C4-2B (cell line): Measurements from ENCODE around the gene CHN2.

Experiments used
- H3K27ac ChIP-seq: fragments of 450-650 bp; 2 replicates; pipeline ENCODE4 v1.5.1; 2017
- ZFX ChIP-seq: fragments of 450-650 bp; IDR thresholded peaks from 2 replicates; pipeline ENCODE4 v1.6.1; 2017
- TF ChIP-seq, protein P1 (sequence below): fragments of 450-650 bp; conservative IDR thresholded peaks from 2 replicates; pipeline ENCODE4 v1.5.1; 2017; ENCODE audit warnings: mild to moderate bottlenecking

Gene CHN2

DNA sequence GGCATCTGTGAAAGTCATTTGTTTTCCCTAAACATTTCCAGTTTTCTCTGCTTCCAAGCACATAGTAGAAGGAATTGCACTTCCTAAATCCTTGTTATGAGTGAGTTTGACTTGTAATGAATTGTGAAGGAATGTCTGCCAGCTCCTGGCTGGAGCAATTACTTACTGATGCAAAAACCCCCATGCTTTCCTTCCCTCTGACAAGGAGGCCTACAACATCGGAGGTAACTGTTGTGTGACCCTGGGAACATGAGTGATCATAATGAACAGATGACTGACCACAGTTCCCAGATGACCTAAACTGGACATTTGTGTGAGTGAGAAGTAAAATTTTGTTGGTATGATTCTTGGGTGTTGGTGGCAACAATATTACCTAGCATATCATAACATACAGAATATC, 26.9 kb upstream of the CHN2 start:
- H3K27ac ChIP-seq: no peak overlapping the region
- TF ChIP-seq, protein P1, sequence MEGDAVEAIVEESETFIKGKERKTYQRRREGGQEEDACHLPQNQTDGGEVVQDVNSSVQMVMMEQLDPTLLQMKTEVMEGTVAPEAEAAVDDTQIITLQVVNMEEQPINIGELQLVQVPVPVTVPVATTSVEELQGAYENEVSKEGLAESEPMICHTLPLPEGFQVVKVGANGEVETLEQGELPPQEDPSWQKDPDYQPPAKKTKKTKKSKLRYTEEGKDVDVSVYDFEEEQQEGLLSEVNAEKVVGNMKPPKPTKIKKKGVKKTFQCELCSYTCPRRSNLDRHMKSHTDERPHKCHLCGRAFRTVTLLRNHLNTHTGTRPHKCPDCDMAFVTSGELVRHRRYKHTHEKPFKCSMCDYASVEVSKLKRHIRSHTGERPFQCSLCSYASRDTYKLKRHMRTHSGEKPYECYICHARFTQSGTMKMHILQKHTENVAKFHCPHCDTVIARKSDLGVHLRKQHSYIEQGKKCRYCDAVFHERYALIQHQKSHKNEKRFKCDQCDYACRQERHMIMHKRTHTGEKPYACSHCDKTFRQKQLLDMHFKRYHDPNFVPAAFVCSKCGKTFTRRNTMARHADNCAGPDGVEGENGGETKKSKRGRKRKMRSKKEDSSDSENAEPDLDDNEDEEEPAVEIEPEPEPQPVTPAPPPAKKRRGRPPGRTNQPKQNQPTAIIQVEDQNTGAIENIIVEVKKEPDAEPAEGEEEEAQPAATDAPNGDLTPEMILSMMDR: no peak
- no peak for TF ChIP-seq ZFX

DNA sequence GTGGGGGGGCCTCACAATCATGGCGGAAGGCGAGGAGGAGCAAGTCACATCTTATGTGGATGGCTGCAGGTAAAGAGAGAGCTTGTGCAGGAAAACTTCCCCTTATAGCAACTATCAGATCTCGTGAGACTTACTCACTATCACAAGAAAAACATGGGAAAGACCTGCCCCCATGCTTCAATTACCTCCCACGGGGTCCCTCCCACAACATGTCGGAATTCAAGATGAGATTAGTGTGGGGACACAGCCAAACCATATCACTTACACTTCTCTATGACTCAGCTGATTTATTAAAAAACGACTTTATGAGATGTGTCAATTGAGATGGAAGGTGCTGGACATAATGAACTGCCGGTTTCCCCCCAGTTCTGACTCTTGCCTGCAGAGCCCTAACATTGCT, 23.8 kb upstream of the CHN2 start:
- TF ChIP-seq ZFX: no peak
- TF ChIP-seq, protein P1: no peak
- no peak overlapping the region for H3K27ac ChIP-seq

DNA sequence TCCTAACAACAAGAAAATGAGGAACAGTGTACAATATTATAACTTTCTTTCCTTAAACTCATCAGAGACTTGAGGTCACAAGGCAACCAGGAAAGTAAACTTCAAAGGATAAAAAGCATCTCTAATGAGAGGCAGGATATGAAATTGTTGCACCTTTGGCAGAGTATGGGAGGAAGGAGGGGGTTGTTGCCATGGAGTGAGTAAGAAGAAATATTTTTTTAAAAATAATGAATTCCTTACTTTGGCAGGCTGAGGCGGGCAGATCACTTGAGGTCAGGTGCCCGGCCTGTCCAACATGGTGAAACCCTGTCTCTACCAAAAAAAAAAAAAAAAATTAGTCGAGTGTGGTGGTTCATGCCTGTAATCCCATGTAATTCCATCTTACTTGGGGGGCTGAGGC, 21.1 kb upstream of the CHN2 start:
- no peak for TF ChIP-seq ZFX
- TF ChIP-seq, protein P1: no peak
- H3K27ac ChIP-seq: no peak overlapping the region

DNA sequence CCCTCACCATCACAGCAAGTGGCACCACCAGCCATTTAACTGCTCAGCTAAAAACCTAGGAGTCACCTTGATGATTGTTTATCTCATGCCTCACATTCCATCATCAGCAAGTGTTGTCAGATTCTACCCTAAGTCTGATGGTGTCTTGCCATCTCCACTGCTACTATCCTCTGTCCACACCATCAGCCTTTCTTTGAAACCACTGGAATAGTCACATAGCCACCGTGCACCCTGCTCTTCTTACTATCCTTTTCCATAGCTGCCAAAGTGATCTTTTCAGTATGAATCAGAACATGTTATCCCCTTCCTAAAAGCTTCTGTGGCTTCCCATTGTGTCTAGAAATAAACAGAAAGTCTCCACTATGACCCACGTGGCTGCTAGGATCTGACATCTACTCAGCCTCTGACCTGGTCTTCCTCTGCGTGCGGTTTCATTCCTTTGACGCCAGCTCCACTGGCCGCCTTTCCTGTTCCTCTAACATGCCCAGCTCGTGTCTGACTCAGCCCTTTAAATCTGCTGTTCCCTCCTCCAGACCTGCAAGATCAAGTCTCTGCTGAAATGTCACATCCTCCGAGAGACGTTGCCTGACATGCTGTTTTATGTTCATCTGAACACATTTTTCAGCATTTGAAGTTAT, 16.5 kb upstream of the CHN2 start:
- TF ChIP-seq, protein P1: no peak
- TF ChIP-seq ZFX: no peak
- no peak overlapping the region for H3K27ac ChIP-seq

DNA sequence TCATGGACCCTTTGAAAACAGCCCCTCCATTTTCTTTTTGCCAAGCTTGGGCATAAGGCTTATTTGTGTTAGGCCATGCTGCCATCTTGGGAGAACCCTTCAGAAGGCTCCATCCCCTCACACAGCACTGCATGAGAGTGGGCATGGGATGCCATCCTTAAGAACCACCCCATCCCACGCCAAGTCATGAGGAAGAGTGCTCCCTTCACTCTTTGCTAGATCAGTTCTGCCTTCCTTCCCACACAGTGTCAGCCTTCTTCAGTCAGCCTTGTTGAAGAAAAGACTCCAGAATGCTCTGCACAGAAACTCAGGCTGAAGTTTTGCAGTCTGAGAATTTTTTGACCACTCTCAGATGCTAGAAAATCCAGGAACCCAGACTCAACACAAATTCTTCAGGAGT, 15.5 kb upstream of the CHN2 start:
- TF ChIP-seq, protein P1: no peak
- TF ChIP-seq ZFX: no peak

DNA sequence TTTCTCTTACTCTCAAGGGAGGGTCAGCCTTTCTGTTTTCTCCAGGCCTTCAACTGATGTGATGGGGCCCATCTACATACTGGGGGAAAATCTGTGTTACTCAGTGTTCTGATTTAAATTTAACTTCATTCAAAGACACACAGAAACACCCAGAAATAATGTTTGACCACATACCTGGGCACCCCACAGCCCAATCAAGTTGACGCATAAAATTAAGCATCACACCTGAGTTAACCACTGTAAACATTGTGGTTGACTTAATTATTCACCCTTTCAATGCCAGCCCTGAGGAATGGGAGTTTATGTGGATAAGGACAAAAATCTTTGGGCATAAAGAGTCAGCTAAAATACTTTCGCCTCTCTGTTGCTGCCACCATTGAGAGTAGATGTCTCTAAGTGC, 10.0 kb upstream of the CHN2 start:
- no peak overlapping the region for H3K27ac ChIP-seq
- TF ChIP-seq, protein P1: no peak
- no peak for TF ChIP-seq ZFX

More for the DNA sequence above, 15.5 kb upstream of the CHN2 start:
- H3K27ac ChIP-seq: no peak overlapping the region

DNA sequence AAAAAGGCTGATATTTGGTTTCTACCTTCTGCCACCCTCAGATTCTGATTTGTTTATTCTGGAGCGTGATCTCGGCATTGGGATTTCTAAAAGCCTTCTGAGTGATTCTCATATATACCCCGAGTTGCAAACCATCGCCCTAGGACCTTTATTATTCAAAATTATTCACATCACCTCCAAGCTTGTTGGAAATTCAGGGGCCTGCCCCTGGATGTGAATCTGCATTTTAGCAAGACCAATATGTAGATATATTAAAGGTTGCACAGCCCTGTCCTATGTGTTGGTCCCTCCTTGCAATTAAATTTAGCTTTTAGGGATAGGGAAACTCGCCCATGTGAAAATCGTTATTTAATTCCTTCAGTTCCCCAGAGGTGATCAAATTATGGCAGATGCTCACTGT, 9.0 kb upstream of the CHN2 start:
- no peak for TF ChIP-seq ZFX
- TF ChIP-seq, protein P1: no peak
- H3K27ac ChIP-seq: no peak overlapping the region
